CD4-positive, alpha-beta T cell treated with Interleukin-15 for 1 hour (primary cell): ENCODE measurements around the gene PHKG1.
"Not testable (repeated sequence)": the region's sequence is repeated elsewhere in the genome, so short reads cannot be mapped to it uniquely, and the experiment has no call there.

Experiments used
- DNase-seq: peaks from one replicate; pipeline ENCODE4 v3.0.0-alpha.2; 2020

The PHKG1 gene

GRCh38 chr7:56092789-56093531, at the start of gene PHKG1:
Gene PHKG1, minus strand, starts transcription at chr7:56092952. Its CDS starts 4,011 bp downstream, at chr7:56088941.
- DNase-seq, result no peak

- DNase-seq, result not testable (repeated sequence)
These were observed 38.3 kb upstream of the PHKG1 start for GRCh38 chr7:56131062-56131461.

DNA sequence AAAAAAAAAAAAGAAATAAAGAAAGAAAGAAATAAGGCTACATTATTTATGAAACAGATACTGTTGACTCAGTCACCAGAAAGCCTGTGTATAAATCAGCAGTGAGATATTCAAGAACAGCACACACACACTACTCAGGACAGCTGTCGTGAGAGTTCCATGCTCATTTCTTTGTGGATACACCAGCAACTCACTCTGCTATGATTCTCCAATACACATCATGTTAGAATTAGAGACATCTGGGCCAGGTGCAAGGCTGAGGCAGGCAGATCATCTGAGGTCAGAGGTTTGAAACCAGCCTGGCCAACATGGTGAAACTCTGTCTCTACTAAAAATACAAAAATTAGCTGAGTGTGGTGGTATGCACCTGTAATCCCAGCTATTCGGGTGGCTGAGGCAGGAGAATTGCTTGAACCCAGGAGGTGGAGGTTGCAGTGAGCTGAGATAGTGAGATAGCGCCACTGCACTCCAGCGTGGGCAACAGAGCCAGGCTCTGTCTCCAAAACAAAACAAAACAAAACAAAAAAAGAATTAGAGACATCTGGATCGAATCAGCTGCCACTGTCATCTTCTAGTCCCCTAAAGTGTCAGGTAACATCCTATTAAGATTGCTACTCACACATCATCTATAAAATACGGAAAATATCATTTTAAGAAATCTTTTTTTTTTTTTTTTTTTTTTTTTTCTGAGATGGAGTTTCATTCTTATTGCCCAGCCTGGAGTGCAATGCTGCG, 34.7 kb upstream of the PHKG1 start:
- no peak for DNase-seq

DNA sequence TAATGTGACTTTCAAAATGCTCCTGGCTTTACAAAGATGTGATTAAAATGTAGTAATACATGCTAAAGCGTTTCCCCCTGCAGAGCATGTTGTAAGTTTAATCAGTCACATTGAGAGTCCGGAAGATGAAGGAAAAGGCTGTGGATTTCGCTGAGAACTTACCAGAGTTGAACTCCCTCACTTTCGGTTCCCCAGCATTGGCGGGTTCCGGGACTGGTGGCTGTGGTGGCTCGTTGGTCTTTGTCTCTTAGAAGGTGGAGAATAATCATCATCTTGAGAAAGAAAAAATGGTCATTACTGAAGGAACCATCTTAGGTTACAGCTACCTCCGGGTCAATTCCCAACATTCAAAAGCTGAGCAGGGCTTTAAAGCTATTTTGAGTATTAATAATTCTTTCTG, 33.1 kb upstream of the PHKG1 start:
- DNase-seq, result no peak

DNA sequence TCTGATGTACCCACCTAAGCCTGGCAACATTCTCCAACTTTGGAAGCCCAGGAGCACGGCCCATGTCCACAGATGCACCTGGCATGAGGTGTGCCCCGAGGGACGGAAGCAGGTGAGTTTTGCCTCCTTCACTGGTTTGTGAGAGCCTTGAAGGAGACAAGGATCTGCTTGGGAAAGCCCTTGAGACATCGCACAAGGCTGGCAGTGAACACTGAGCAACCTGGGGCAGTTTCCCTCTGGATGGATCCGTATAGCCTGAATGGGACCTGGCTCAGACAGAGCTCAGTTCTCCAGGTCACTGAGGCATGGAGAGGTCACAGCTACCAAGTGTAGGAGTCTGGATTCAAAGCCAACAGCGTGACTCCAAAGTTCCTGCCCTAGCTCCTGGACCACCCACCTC, 32.2 kb upstream of the PHKG1 start:
- no peak for DNase-seq

DNA sequence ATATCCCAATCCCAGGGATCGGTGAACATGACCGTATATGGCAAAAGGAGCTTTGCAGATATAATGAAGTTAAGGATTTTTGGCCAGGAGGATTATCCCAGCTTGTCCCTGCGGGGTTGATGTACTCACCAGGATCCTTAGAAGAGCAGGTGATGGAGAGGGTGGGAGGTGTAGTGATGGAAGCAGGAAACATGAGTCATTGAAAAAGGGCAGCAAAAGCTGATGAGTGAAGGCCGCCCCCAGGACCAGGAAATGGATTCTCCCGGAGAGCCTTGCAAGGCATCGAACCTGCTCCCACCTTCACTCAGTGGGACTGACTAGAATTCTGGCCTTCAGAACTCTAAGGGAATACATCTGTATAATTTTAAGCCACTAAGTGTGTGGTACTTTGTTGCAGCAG, 28.7 kb upstream of the PHKG1 start:
- DNase-seq, result no peak

DNA sequence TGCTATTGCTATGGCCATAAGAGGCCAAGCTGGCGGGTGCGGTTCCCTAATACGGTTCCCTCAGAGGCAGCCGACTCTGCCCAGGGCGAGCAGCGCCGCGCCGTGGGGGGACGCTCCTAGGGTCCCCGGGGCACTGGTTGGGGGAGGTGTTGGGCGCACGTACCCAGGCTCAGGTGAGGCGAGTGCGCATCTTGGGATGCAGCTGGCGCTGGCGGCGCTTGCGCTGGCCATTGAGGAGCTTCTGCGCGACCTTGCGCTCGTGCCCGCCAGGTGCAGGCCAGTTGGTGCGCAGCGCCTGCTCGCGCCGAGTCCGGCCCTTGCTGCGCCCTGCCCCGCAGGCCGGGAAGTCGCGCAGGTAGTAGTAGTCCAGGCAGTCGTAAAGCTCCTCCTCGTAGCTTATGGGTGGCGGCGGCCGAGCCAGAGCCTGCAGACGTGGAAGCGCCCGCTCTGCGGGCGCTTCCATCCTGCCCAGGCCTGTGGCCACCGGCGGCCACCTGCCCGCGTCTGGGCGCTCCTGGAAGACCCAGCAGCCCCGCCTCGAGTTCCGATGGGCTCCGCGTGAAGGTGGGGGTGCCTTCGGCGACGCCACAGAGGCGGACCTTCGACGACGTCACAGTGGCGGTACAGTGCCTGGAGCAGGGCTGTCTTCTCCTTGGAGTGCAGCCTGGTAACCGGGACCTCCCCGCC, 23.2 kb upstream of the PHKG1 start, which contains the start of gene NUPR2:
TSS of gene NUPR2 (minus strand) at position 566 of the 687 bp plus-strand sequence. CDS start at position 463, 103 bp downstream.
- DNase-seq, result no peak

- DNase-seq, result not testable (repeated sequence)
These were observed 19.5 kb upstream of the PHKG1 start for GRCh38 chr7:56112244-56112643.

- DNase-seq, result no peak
These were observed 17.9 kb upstream of the PHKG1 start for GRCh38 chr7:56110611-56111010.

- no peak for DNase-seq
These were observed 15.2 kb upstream of the PHKG1 start for GRCh38 chr7:56107954-56108258.

GRCh38 chr7:56106108-56107073, 13.6 kb upstream of the PHKG1 start, which contains the start of gene CHCHD2:
Gene CHCHD2, minus strand, starts transcription at chr7:56106476. Its CDS starts 63 bp downstream, at chr7:56106413.
- DNase-seq, result peak; percentile 97

- peak; percentile 35 for DNase-seq
These were observed 12.8 kb upstream of the PHKG1 start for GRCh38 chr7:56105508-56105907.

DNA sequence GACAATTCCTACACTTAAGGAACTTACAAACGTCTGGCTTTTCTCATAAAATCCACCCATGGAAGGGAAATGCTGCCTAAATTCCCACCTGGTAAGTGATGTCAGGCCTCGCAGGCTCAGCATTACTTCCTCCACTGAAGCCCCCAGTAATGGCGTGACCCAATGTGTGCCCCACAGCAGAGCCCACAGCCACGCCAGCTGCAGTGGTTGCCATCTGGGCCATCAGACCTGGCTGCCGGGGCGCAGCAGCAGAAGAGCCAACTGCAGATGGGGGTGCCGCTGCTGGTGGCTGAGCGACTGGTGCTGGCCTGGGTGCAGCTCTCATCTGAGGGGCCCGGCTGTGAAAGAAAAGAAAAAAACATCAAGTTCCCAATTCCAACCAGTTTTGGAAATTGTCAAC, 11.4 kb upstream of the PHKG1 start:
- not testable (repeated sequence) for DNase-seq

DNA sequence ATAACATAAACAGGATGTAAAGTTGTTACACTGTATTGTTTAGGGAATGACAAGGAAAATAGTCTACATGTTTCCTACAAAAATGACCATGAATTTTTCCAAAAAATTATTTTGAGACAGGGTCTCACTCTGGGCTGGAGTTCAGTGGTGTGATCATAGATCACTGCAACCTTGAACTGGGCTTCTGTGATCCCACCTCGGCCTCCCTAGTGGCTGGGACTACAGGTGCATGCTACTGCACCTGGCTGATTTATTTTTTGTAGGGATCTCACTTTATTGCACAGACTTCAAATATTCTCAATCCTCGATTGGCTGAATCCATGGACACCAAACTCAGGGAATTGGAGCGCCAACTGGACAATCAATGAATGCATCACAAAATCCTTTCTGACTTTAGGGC, 6.9 kb upstream of the PHKG1 start:
- DNase-seq, result no peak

- not testable (repeated sequence) for DNase-seq
These were observed 5.6 kb upstream of the PHKG1 start for GRCh38 chr7:56098187-56099008.

DNA sequence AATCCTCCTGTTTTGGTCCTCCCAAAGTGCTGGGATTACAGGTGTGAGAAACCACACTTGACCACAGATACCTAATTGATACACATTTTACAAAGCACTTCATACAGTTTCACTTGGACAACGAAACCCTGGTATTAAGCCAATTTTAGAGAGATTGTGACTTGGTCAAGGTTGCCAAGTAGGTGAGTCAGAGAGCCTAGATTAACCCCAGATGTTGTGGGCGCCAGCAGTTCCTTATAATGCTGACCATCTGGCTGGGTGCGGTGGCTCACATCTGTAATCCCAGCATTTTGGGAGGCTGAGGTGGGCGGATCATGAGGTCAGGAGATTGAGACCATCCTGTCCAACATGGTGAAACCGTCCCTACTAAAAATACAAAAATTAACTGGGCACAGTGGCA, 4.9 kb upstream of the PHKG1 start:
- no peak for DNase-seq

GRCh38 chr7:56092388-56092787, 364 bp downstream of the PHKG1 start:
- DNase-seq, result not testable (repeated sequence)

- no peak for DNase-seq
These were observed 1.2 kb downstream of the PHKG1 start for GRCh38 chr7:56091591-56091990.

- DNase-seq, result no peak
These were observed 5.3 kb downstream of the PHKG1 start for GRCh38 chr7:56087445-56087844.

GRCh38 chr7:56086761-56087160, 6.0 kb downstream of the PHKG1 start:
- DNase-seq, result no peak

DNA sequence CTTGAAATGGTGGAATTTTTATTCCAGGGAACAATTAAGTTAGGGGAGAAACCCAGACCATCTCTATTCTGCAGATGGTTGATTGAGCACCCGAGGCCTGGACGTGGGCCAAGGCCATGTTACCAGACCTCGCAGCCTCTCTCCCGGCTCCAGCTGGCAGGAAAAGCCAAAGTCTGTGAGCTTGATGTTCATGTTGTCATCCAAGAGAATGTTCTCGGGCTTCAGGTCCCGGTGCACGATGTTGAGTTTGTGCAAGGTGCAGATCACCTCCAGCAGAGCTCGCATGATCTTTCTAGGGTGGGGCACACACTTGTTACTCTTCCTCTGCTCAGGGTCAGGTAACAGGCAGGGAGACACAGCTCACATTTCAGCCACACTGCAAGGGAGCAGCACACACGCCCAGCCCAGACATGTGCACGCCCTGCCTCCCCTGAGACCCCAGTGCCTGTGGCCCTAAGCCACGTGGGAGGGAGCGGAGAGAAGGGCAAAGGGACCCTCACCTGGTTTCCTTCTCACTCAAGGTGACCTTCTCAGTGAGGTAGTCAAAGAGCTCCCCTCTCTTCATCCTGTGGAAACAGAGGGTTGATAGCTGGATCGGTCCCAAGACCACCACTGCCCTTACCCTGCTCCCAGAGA, 9.5 kb downstream of the PHKG1 start:
- no peak for DNase-seq
